ENCODE data around the gene HMMR.

- TF ChIP-seq POLR2A (IDR thresholded peaks at IDR 0.05; ENCODE audit: low read depth, low read length) (no peak), POLR2AphosphoS5 (IDR thresholded peaks at IDR 0.05; ENCODE audit: low read depth, low read length) (no peak)
Measured at GRCh38 chr5:163424836-163425235, 35.6 kb upstream of the HMMR start.
